Large intestine (tissue), 3 donors: ENCODE measurements around the gene ATG9B. TPM values are rescaled to one million over a fixed set of nuclear protein-coding genes. Genes with fewer than 3 reads are reported as not detected.
"Not testable (repeated sequence)": the region's sequence is repeated elsewhere in the genome, so short reads cannot be mapped to it uniquely, and the experiment has no call there.

ENCODE experiments used
- DNase-seq, 2 donors: peaks; one replicate each; pipeline versions ENCODE4 v3.0.0 to v3.0.0-alpha.2; 2013
- H3K27ac ChIP-seq: one replicate; pipeline ENCODE4 v1.5.1; 2013; ENCODE audit warnings: low read length
- H3K27me3 ChIP-seq: 2 replicates; pipeline ENCODE4 v1.6.1; 2013; ENCODE audit warnings: low read length; ENCODE audit not compliant: control insufficient read depth, insufficient read depth
- H3K36me3 ChIP-seq: 2 replicates; pipeline ENCODE4 v1.6.1; 2013; ENCODE audit warnings: low read length; ENCODE audit not compliant: control insufficient read depth, insufficient read depth
- H3K4me1 ChIP-seq: one replicate; pipeline ENCODE4 v1.6.1; 2013; ENCODE audit warnings: low read length; ENCODE audit not compliant: control insufficient read depth, insufficient read depth
- H3K4me3 ChIP-seq: one replicate; pipeline ENCODE4 v1.5.1; 2013; ENCODE audit warnings: low read length
- H3K9me3 ChIP-seq: one replicate; pipeline ENCODE4 v1.6.1; 2013; ENCODE audit warnings: mild to moderate bottlenecking, low read depth, low read length, moderate library complexity; ENCODE audit not compliant: control insufficient read depth
- WGBS: methylation state at CpG from one replicate; pipeline ENCODE4 v1.1.5; 2013; ENCODE audit warnings: low lambda C conversion rate; ENCODE audit not compliant: insufficient coverage; 5-methylcytosine and 5-hydroxymethylcytosine counted together
- polyA plus RNA-seq: library from polyadenylated mRNA; unstranded; fragments of 120-200 nt; gene quantifications from one replicate; pipeline ENCODE4 v1.2.1, GENCODE V29; 2013

Gene ATG9B
- polyA plus RNA-seq, 1 donor, result 1.8 TPM

GRCh38 chr7:151047976-151048815 lies 23.9 kb upstream of the ATG9B start, which contains the start of gene ASIC3:
ASIC3 (plus strand) TSS chr7:151048531; CDS start chr7:151048886, 355 bp downstream.
- Histone ChIP-seq H3K9me3 (no peaks in the 10 kb centered on the region), H3K4me3 (no peak within 1 kb of the TSS), H3K4me1 (peaks cover 3% of the 10 kb centered on the region), H3K27me3 (peaks cover 19% of the 10 kb centered on the region), H3K36me3 (peaks cover 23% of the 10 kb centered on the region), H3K27ac (no peak within 1 kb of the TSS)
- no CpG with 5 or more reads among the region's 22 CpGs for WGBS
- no peak for DNase-seq

- no peak overlapping the region for H3K27ac ChIP-seq
- DNase-seq, result no peak
- H3K4me3 ChIP-seq, result no peak overlapping the region
- H3K27me3 ChIP-seq, result peaks cover 19% of the 10 kb centered on the region
- no CpG with 5 or more reads among the region's 14 CpGs for WGBS
- H3K9me3 ChIP-seq, result no peaks in the 10 kb centered on the region
- peaks cover 31% of the 10 kb centered on the region for H3K36me3 ChIP-seq
- H3K4me1 ChIP-seq, result peaks cover 3% of the 10 kb centered on the region
Measured at GRCh38 chr7:151046603-151047573, 22.6 kb upstream of the ATG9B start.

- Histone ChIP-seq H3K4me3 (no peak overlapping the region), H3K9me3 (no peaks in the 10 kb centered on the region), H3K27ac (no peak overlapping the region), H3K4me1 (peaks cover 3% of the 10 kb centered on the region), H3K36me3 (peaks cover 33% of the 10 kb centered on the region), H3K27me3 (peaks cover 19% of the 10 kb centered on the region)
- no CpG with 5 or more reads among the region's 9 CpGs for WGBS
- no peak for DNase-seq
Measured at GRCh38 chr7:151045967-151046366, 21.7 kb upstream of the ATG9B start.

- peaks cover 2% of the 10 kb centered on the region for H3K4me1 ChIP-seq
- H3K27ac ChIP-seq, result no peak overlapping the region
- no peaks in the 10 kb centered on the region for H3K9me3 ChIP-seq
- H3K36me3 ChIP-seq, result peaks cover 33% of the 10 kb centered on the region
- WGBS, result no CpG with 5 or more reads among the region's 11 CpGs
- H3K27me3 ChIP-seq, result peaks cover 12% of the 10 kb centered on the region
- DNase-seq, result no peak
- no peak overlapping the region for H3K4me3 ChIP-seq
Measured at GRCh38 chr7:151045262-151045661, 21.0 kb upstream of the ATG9B start.

GRCh38 chr7:151043959-151044358 lies 19.7 kb upstream of the ATG9B start:
- Histone ChIP-seq H3K4me1 (peaks cover 15% of the 10 kb centered on the region), H3K4me3 (no peak overlapping the region), H3K36me3 (peaks cover 33% of the 10 kb centered on the region), H3K27ac (no peak overlapping the region), H3K9me3 (no peaks in the 10 kb centered on the region), H3K27me3 (no peaks in the 10 kb centered on the region)
- DNase-seq, result no peak
- WGBS, result no CpG with 5 or more reads among the region's 20 CpGs

- DNase-seq, H3K27ac ChIP-seq, H3K4me3 ChIP-seq, H3K9me3 ChIP-seq, H3K27me3 ChIP-seq: not testable (repeated sequence)
- Histone ChIP-seq H3K36me3 (peaks cover 33% of the 10 kb centered on the region), H3K4me1 (peaks cover 20% of the 10 kb centered on the region)
- no CpG with 5 or more reads among the region's 10 CpGs for WGBS
Measured at GRCh38 chr7:151043449-151043848, 19.2 kb upstream of the ATG9B start.

GRCh38 chr7:151040616-151041375 lies 16.5 kb upstream of the ATG9B start:
- Histone ChIP-seq H3K9me3 (no peaks in the 10 kb centered on the region), H3K27me3 (no peaks in the 10 kb centered on the region), H3K36me3 (peaks cover 41% of the 10 kb centered on the region), H3K27ac (no peak overlapping the region), H3K4me1 (peaks cover 20% of the 10 kb centered on the region), H3K4me3 (no peak overlapping the region)
- no CpG with 5 or more reads among the region's 30 CpGs for WGBS
- no peak for DNase-seq

GRCh38 chr7:151039850-151040548 lies 15.7 kb upstream of the ATG9B start:
- Histone ChIP-seq H3K4me1 (peaks cover 20% of the 10 kb centered on the region), H3K27me3 (no peaks in the 10 kb centered on the region), H3K9me3 (no peaks in the 10 kb centered on the region), H3K27ac (peak overlapping the region; percentile 67), H3K4me3 (no peak overlapping the region), H3K36me3 (peaks cover 45% of the 10 kb centered on the region)
- peak in 1 of 2 donors; percentile 54 for DNase-seq
- WGBS, result no CpG with 5 or more reads among the region's 18 CpGs

- no peaks in the 10 kb centered on the region for H3K27me3 ChIP-seq
- H3K4me1 ChIP-seq, result peaks cover 20% of the 10 kb centered on the region
- H3K36me3 ChIP-seq, result peaks cover 46% of the 10 kb centered on the region
- no peak overlapping the region for H3K4me3 ChIP-seq
- H3K9me3 ChIP-seq, result no peaks in the 10 kb centered on the region
- WGBS, result no CpG with 5 or more reads among the region's 12 CpGs
- peak; percentile 88 to 93 for DNase-seq
- peak overlapping the region; percentile 67 for H3K27ac ChIP-seq
Measured at GRCh38 chr7:151038951-151039849, 14.9 kb upstream of the ATG9B start.
